DMS 273 (cell line): ENCODE results near the gene ANKRD6.

Experiments used
- DNase-seq: peaks from one replicate; lab custom pipeline; 2025; ENCODE audit not compliant: unreplicated experiment; lab: John Stamatoyannopoulos, UW

The ANKRD6 gene

DNA sequence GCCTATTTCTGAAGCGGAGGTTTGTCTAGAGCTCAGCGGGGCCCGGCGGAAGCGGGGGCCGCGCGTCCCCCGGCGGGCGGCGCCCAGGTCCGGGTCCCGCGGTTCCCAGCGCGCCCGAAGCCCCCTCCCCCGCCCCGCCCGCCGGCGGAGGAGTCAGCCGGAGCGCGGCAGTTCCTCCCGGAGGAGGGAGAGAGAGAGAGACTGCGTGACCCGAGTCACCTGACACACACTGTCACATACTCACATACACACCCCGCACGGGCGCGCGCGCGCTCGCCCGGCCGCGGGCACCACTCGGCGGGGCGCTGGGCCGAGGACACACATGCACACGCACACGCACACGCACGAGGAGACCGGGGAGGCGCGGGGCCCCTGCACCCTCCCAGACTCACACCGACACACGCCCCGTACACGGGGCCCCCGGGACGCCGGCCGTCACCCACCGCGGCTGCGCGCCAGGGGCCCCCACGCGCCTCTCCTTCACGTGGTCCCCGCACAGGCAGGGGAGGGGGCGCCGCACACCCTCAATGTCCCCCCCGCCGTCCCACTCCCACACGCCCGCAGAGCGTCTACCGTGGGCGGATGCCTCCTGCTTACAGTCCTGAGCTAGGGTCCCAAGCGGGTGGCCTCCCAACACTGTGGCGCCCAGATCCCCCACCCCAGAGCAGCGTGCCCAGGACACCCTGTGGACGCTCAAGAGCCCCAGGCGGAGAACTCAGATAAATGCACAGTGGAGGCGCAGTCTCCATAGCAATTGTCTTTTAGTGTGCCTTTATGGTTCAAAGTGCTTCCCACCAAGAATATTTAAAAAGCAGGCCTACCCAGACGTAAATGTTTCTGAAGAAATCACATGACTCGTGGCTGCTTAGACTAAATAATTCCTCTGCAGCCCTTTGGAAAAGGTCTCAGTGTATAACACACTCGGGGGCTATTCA, 20.6 kb upstream of the ANKRD6 start, which contains the start of gene RRAGD:
TSS of gene RRAGD (minus strand) at position 203 of the 935 bp plus-strand sequence. CDS start 280 bp downstream, outside the sequence.
- DNase-seq = peak; percentile 88

DNA sequence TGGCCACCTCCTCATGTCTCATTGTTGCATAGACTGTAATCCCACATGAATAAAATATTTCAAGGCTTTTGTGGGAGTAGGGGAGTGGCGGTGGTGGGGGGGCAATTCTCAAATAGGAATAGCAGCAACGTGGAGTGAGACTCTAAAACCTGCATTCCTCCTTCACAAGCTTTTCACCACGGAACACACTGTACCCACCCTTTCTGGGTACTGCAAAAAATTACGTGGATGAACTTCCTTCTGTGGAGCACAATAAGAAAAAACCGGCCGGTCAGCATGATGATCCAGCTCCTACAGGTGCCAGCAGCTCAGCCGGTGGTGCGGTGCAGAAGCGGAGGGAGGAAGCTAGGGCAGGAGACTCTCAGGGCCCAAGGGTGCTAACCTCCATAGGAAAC, 19.9 kb upstream of the ANKRD6 start:
- DNase-seq = peak; percentile 40

DNA sequence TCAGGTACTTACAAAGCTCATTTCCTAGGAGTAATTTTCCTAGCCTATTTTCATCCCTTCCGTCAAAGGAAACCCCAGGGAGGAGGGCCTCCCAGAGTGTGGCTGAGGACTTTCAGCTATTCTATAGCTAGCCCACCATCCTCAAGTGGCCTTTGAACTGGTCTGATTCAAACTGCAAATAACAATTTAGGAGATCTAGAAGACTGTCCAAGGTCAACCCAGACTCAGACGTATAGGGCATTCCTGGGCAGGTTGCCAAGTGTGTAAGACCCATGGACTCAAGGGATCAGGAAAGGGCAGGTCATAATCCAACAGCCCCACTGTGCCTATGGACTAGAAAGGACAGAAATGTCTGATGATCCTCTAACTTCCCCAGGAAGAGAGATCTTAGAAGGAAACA, 18.7 kb upstream of the ANKRD6 start:
- DNase-seq = no peak

DNA sequence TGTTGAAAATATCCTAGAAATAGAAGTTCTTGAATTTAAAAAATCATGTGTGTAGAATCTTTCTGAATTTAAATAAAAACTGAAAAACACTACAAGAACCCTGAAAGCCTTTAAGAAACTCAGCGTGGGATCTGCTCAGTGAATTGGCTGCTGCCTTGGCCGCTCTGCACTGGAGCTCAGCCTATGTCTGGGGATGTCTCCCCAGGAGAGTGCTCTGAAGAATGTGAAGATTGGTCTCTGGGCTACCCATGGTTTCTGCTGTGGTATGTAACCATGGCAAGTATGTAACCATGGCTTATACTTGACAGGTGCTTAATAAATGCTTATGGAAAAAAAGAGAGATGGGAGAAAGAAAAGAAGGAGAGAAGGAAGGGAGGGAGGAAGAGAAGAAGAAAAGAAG, 17.8 kb upstream of the ANKRD6 start:
- DNase-seq = no peak

DNA sequence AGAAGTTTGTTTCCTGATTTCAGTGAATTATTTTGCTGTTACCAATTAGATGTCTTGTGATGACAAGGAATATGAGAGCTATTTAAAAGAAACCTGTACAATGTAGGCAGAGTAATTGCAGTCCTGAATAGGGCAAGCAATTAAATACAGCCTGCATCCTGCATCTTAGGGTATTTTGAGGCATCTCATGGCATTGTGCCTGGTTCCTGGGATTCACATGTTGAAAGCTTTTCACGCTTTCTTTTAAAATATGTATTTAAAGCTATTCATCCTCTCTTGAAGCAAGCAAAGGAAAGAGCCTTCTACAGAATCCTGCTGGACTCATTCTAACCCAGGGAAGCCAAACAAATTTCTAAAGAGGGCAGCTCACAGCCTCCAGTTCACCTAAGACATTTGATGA, 16.2 kb upstream of the ANKRD6 start:
- no peak for DNase-seq

DNA sequence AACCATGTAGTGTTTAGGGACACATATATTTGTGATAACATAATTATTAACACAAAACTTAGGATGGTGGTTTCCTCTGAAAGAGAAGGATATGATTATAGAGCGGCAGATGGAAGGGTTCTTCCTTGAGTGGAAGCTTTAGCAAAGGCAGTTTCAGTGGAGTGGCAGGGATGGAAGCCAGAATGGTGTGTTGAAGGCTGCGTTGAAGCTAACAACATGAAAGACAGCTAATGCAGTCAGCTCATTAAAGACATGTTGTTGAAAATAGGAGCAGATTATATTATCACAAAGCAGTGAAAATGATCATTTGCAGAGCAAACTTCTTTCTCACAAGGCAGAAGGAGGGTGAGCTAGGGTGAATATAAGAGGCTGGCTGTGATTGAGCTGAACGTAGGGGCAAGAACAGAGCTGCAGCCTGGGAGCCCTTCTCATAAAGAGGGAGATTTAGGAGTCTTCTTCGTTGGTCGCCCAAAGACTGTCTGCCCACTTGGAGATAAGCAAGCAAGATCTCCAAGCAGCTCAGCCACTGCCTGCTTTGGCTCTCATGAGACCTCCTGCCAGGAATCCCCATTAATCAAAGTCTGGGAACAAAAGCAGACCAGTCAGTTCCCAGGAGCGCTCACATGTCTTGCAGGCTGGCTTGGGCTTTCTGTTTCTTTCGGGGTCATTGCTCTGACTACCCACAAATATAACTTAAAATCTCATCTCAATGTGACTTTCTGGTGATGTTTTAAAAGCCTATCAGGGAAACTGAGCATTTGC, 2.6 kb upstream of the ANKRD6 start:
- peak; percentile 67 for DNase-seq

DNA sequence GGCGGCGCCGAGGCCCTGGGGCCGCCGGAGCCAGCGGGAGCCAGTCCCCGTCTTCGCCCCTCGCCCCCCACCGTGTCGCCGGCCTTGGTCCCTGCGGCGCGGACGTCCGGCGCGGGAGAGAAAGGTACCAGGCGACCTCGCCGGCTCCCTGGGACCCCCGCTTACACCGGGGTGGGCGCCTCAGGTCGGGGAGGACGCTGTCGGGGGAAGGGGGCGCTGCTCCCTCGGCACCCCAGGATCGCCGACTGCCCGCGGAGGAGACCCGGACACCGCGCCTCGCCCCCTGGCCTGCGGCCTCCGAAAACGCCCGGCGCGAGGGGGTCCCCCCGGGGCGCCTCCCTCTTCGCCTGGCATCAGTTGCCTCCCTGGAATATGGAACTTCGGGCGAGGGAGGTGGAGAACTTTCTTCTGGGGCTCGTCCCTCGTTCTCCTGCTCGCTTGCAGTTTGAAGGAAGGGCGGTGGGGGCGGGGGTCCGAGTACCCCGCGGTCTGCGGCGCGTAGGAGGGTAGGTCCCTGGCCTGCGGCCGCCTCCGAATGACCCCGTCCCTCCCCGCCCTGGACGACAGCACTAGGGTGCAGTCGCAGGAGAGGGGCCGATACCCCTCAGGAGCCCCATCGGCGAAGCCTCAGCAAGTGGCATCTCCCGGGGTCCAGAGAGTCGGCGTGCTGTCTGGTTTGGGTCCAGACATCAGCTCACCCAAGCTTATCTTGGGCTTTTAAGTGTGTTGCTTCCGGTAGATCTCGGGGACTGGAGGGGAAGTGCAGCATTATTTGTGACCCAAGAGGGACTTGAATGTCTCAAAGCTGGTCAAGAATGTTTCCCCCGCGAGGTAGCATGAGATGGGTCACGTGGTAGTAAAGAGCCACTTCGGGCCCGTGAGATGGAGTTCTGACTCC, 549 bp downstream of the ANKRD6 start:
- peak; percentile 26 for DNase-seq

DNA sequence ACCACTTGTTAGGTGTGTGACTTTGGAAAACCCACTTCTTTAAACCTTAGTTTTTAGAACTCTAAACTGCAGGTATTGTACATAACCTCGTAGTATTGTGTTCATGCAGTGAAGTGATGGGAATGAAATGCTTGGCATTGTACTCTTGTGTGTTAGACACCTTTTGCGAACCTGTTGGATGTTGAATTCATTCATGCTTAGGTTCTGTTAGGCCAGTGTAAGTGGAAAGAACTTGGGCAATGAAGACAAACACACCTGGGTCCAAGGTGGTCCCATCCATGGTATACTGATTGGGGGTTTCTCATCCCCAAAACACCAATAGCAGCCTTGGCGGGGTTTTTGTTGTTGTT, 1.2 kb downstream of the ANKRD6 start:
- DNase-seq = no peak

DNA sequence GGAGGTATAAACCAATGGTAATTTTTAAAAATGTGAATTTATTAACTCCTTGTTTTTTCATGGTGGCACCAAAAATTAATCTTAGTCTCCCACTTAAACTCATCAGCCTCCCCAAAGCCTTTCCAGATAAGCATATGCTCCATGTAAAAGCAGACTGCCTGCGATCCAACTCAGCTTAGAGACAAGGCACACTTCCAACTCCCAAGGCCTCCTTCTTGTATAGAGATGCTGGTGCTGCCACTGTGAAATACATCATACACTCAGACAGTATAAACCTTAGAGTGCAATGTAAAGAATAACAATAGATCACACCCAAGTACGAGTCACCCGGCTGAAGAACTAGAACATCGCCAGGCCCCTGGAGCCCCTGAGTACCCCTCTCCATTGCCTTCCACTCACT, 2.0 kb downstream of the ANKRD6 start:
- DNase-seq = peak; percentile 58

DNA sequence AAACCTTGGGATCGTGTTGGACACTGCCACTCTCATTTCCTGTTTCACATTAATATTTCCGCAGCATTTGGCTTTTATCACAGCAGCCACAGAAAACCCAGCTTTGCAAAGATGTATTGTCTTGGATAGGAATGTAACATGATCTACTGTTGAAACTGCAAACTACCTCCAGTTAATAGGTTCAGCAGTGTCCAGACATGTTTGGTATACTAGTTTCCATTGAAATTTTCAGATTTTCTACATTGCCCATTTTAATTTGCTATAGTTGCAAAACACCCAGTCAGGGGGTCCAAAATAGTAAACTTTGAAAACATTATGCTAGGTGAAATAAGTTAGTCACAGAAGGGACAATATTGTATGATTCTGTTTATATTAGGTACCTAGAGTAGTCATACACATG, 3.3 kb downstream of the ANKRD6 start:
- peak; percentile 22 for DNase-seq

DNA sequence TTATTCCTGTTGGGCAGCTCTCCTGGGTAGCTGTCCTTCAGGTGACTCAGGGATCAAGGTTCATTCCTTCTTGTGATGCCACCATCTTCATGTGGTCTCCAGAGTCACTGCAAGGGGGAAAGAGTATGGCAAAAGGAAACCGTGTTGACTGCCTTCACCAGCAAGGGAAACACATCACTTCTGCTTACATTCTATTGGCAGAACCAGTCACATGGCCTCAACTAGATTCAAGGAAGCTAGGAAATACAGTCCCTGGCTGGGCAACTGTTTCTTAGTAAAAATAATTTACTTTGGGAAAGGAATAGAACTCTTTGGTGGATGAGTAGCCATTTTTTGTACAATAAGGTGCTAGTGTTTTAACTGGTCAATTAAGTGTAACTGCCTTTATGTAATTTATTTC, 5.3 kb downstream of the ANKRD6 start:
- DNase-seq = no peak

DNA sequence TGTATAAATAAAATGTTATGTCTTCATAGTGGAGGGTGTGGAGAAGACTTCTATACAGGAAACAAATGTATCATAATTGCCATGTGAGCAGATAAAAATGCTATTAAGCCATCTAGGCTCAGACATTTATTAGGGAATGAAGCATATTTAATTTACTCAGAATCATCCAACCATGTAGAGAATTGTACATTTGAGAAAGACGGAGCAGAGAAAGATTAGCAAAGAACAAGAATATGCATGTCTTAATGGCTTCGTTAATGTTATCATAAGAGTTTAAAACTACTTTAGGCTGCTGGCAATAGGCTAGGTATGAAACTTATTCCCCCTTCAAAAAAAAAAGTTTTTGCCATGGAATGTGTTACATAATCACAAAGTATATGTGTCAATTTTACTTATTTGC, 6.1 kb downstream of the ANKRD6 start:
- no peak for DNase-seq

DNA sequence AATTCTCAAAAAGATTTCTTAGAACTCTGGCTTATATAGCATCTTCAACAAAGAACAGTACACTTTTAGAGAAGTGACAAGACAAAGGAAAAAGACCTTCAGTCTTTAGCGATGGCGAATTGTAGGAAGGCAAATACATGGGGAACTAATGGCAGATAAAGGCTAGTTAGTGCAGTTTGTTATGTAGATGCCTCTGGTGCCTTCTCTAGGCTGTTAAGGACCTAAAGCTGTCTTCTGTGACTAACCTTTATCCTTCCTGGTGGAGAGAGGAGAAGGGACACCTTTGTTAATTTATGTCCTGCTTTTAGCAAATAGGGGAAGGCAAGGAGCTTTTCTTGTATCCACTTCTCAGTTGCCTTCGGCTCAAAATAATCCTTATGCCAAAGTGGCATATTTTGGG, 7.2 kb downstream of the ANKRD6 start:
- no peak for DNase-seq

DNA sequence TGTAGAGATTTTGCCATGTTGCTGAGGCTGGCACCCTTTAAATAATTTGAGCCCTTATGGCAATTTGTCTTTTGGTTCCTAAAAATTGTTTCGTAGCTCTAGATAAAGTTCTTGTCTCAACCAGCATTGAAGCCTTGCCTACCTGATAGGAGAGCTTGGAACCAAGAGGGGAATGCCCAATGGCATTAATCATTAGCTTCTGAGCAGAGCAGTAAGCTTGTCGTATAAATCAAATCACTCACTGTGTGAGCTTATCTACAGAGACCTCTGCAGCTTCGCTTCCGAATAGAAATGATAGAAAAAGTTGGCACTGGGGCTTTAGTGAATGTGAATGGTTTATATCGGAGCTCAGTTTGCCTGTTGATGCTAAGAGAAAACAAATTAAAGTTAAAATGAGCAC, 10.7 kb downstream of the ANKRD6 start:
- DNase-seq = no peak

DNA sequence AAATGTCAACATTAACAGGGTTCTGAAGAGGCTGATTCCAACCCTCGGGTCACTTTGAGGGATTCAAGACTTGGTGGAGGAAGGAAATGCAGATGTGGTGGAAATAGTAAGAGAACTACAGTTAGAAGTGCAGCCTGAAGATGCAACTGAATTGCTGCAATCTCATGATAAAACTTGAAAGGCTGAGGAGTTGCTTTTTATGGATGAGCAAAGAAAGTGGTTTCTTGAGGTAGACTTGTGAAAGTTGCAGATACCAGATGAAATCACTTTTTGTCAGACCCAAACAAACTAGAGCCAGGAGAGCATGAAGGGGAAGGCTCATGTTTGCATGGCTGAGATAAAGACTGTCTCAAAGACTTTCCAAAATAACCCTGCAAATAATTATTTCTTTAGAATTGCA, 16.2 kb downstream of the ANKRD6 start:
- no peak for DNase-seq

DNA sequence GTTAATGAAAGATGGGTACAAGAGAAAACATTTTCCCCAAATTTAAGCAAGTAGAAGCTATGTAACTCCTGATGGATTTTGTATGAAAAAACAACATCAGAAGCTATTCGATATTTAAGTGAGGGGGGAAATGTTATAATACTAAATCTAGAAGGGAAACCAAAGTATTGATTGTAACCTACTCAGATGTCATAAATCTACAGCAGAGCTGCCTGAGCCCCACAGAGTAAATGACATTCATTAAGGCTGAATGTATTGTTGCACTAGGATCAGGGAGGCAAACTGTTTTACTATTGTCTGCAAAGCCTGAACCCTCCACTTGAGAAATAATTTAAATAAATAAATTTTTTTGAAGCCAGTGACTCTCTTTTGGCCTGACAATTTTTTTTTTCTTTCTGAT, 19.3 kb downstream of the ANKRD6 start:
- DNase-seq = no peak

DNA sequence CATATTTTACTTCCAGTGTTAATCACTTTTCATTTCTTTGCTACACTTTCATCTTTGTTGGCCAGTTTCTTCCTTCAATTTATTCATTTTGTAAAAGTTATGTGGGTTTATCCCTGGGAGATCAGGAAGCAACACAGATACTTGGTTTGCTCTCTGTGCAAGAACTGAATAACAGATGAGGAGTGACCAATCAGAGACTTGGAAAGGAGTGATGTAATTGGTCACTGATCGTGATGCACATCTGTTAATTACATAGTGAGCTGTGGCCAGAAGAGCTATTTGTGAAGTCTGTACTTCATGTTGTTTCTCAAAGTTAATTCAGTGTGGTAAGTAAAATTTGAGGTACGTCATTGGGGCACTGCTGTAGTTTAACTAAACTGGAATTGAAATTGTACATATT, 21.3 kb downstream of the ANKRD6 start:
- DNase-seq = peak; percentile 55

DNA sequence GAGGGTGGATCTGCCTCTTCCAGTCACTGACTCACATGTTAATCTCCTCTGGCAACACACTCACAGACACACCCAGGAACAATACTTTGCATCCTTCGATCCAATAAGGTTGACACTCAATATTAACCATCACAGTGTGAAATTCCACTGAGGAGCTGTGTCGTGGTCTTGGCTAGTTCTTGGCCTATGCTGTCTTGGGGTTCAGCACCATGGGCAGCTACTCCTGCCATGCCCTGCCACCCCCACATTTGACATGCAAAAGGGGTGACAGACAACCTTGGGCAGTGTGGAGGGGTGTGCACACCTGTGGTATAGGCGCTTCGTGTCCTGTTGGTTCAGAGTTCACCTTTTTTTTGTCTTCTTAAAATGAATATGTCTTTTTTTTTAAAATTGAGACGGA, 25.8 kb downstream of the ANKRD6 start:
- no peak for DNase-seq

DNA sequence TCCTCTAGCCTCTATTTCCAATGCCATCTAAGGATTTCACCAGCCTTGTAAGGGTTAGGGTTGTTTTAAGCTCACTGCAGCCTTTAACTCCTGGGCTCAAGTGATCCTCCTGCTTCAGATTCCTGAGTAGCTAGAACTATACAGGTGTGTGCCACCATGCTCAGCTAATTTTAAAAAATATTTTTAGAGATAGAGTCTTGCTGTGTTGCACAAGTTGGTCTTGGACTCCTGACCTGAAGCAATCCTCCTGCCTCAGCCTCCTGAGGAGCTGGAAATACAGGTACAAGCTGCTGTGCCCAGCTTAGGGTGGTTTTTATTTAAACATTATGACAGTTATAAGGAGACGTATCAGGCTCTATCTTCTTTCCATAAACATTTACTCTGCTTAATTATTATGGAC, 26.5 kb downstream of the ANKRD6 start:
- DNase-seq = no peak

DNA sequence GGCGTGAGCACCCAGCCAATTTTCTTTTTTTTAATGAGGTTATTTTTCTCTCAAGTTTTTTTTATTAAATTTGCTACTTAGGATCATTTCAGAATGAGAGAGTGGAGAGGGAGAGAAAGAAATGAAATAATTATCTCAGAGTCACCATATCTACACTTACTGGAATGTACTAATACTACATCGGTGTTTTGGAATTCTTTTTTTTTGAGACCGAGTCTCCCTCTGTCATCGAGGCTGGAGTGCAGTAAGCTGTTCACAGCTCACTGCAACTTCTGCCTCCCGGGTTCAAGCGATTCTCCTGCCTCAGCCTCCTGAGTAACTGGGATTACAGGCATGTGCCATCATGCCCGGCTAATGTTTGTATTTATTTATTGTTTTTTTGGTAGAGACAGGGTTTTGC, 27.8 kb downstream of the ANKRD6 start:
- no peak for DNase-seq

DNA sequence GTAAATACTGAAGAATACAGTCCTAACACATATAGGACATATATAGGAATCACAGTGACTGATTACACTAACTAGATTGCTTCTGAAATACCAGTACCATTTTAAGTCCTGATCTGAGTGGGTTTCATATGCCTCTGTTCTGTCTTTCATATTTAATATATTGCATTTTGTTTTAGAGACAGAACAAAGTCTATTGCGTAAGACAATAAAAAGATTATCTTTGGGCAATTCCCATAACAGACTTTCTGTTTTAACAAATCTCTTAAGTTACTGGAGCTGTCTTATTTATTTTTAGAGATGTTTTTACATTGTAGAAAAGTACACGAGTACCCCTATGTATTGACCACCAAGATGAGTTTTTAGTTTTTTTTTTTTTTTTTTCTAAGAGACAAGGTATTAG, 29.6 kb downstream of the ANKRD6 start:
- no peak for DNase-seq
